B cell (primary cell): ENCODE measurements around the gene TEDC2. TPM values are rescaled to one million over a fixed set of nuclear protein-coding genes. Genes with fewer than 3 reads are reported as not detected.

Experiments
- ATAC-seq: fragments of 200-7000 bp; cut with Tn5 transposase; one replicate; pipeline ENCODE4 v1.10.0; 2021; ENCODE audit warnings: low read depth, mild to moderate bottlenecking, moderate number of reproducible peaks, moderate library complexity
- CTCF ChIA-PET: fragments of 350-600 bp; sonication (Branson Sonifier 250); formaldehyde crosslinking; loops from one replicate; lab custom pipeline; 2021; ENCODE audit warnings: antibody characterized with exemption, inconsistent platforms; lab: Charles Lee
- POLR2A ChIA-PET: fragments of 350-600 bp; sonication (Branson Sonifier 250); formaldehyde crosslinking; loops from one replicate; lab custom pipeline; 2021; ENCODE audit warnings: antibody characterized with exemption; lab: Charles Lee
- DNase-seq: peaks from one replicate; pipeline ENCODE4 v3.0.0; 2013
- H2AFZ ChIP-seq: 2 replicates; pipeline ENCODE4 v1.6.1; 2012; ENCODE audit warnings: mild to moderate bottlenecking, low read depth, low read length; ENCODE audit not compliant: insufficient read depth, poor library complexity, severe bottlenecking
- H3K27ac ChIP-seq, 2 donors: 1 replicate in 1 of 2; 2 replicates in 1 of 2; pipeline ENCODE4 v1.5.1; 2012 to 2013; ENCODE audit warnings: low read length in 2 of 2, mild to moderate bottlenecking in 2 of 2, moderate library complexity in 1 of 2
- H3K27me3 ChIP-seq, 4 experiments: fragments of 200-600 bp in 1 of 4; sonication (generic) in 1 of 4; replicated peaks in 1 of 4; 1 replicate in 2 of 4; 2 replicates in 2 of 4; pipeline versions ENCODE4 v1.6.1 to v1.7.0; 2013 to 2016; ENCODE audit warnings: low read length in 3 of 4, mild to moderate bottlenecking in 2 of 4, mixed read lengths in 1 of 4, moderate library complexity in 1 of 4; ENCODE audit not compliant: insufficient read depth in 4 of 4, control insufficient read depth in 3 of 4; ENCODE audit errors: control extremely low read depth in 1 of 4
- H3K36me3 ChIP-seq, 2 experiments: replicated peaks in 1 of 2; 1 replicate in 1 of 2; 2 replicates in 1 of 2; pipeline versions ENCODE4 v1.6.1 to v1.7.1; 2013; ENCODE audit warnings: low read length in 1 of 2; ENCODE audit not compliant: insufficient read depth in 2 of 2, control insufficient read depth in 1 of 2; ENCODE audit errors: control extremely low read depth in 1 of 2, extremely low read depth in 1 of 2
- H3K4me1 ChIP-seq, 2 donors: fragments of 200-600 bp in 1 of 2; sonication (generic) in 1 of 2; 1 replicate in 1 of 2; 2 replicates in 1 of 2; pipeline versions ENCODE4 v1.5.1 to v1.6.1; 2013 to 2017; ENCODE audit warnings: low read length in 2 of 2; ENCODE audit not compliant: control insufficient read depth in 2 of 2, insufficient read depth in 2 of 2
- H3K4me2 ChIP-seq: replicated peaks from 2 replicates; pipeline ENCODE3; 2012; ENCODE audit warnings: mild to moderate bottlenecking, low read depth, low read length; ENCODE audit not compliant: poor library complexity, severe bottlenecking
- H3K4me3 ChIP-seq, 5 experiments: fragments of 200-600 bp in 1 of 5; sonication (generic) in 1 of 5; 1 replicate in 3 of 5; 2 replicates in 2 of 5; pipeline versions ENCODE4 v1.5.1 to v1.7.0; 2011 to 2016; ENCODE audit warnings: low read length in 4 of 5, mild to moderate bottlenecking in 4 of 5, low read depth in 2 of 5, control low read depth in 1 of 5, moderate library complexity in 1 of 5; ENCODE audit not compliant: insufficient read depth in 1 of 5; ENCODE audit errors: control extremely low read depth in 1 of 5, extremely low read depth in 1 of 5
- H3K79me2 ChIP-seq: fragments of 200-600 bp; sonication (generic); one replicate; pipeline ENCODE4 v1.6.0; 2016; ENCODE audit warnings: low read length; ENCODE audit not compliant: control insufficient read depth, insufficient read depth
- H3K9ac ChIP-seq: fragments of 200-600 bp; sonication (generic); 2 replicates; pipeline ENCODE4 v1.6.1; 2017; ENCODE audit warnings: mild to moderate bottlenecking, low read length, moderate library complexity
- H3K9me3 ChIP-seq, 3 donors: one replicate each; pipeline versions ENCODE4 v1.6.1 to v1.7.1; 2013; ENCODE audit warnings: low read length in 2 of 3; ENCODE audit not compliant: control insufficient read depth in 2 of 3, insufficient read depth in 1 of 3; ENCODE audit errors: control extremely low read depth in 1 of 3
- H4K20me1 ChIP-seq: 2 replicates; pipeline ENCODE4 v1.6.0; 2012; ENCODE audit warnings: mild to moderate bottlenecking, low read length; ENCODE audit not compliant: insufficient read depth, control insufficient read depth, poor library complexity, severe bottlenecking
- H3K27ac Mint-ChIP-seq: one replicate; pipeline ENCODE4 v1.8.0; 2021; ENCODE audit warnings: mixed read lengths
- H3K27me3 Mint-ChIP-seq: one replicate; pipeline ENCODE4 v1.8.0; 2021; ENCODE audit warnings: mixed read lengths
- H3K4me1 Mint-ChIP-seq: one replicate; pipeline ENCODE4 v1.8.0; 2021; ENCODE audit warnings: mixed read lengths
- H3K4me3 Mint-ChIP-seq: one replicate; pipeline ENCODE4 v1.8.0; 2021; ENCODE audit warnings: mixed read lengths
- H3K9me3 Mint-ChIP-seq: one replicate; pipeline ENCODE4 v1.8.0; 2022; ENCODE audit warnings: mixed read lengths; ENCODE audit not compliant: insufficient read depth
- EZH2 ChIP-seq: IDR thresholded peaks from 2 replicates; pipeline ENCODE4 v1.6.1; 2012; ENCODE audit warnings: borderline replicate concordance, low read depth, mild to moderate bottlenecking, moderate library complexity, low read length; ENCODE audit not compliant: insufficient read depth, poor library complexity, severe bottlenecking
- WGBS: methylation state at CpG from one replicate; pipeline ENCODE4 v1.1.5; 2013; ENCODE audit warnings: missing lambda C conversion rate; ENCODE audit not compliant: insufficient coverage; 5-methylcytosine and 5-hydroxymethylcytosine counted together
- intact Hi-C: fragments of 100-400 bp; cut with micrococcal nuclease; formaldehyde crosslinking; loops from one replicate; pipeline ENCODE4 v1.10.0; 2022
- polyA plus RNA-seq: library from polyadenylated mRNA; depleted of rRNA; stranded (reverse); fragments of >200 nt; gene quantifications from 2 replicates; pipeline ENCODE4 v1.2.3, GENCODE V29; 2012
- total RNA-seq, 2 donors: library from RNA; stranded (reverse); fragments of 120-200 nt in 1 of 2; gene quantifications; 1 replicate in 1 of 2; 2 replicates in 1 of 2; pipeline versions ENCODE4 v1.2.3 to v1.2.4, GENCODE V29; 2013 to 2022
- TF ChIP-seq, protein P1 (sequence below): fragments of 200-600 bp; IDR thresholded peaks from one replicate; pipeline ENCODE4 v1.8.0; 2022; ENCODE audit warnings: antibody characterized with exemption, mild to moderate bottlenecking

TEDC2 gene
- total and polyA plus RNA-seq, 2 donors (not counting 1 experiment from before 2014, with no cell fraction given) = 1.1 to 2.9 TPM

DNA sequence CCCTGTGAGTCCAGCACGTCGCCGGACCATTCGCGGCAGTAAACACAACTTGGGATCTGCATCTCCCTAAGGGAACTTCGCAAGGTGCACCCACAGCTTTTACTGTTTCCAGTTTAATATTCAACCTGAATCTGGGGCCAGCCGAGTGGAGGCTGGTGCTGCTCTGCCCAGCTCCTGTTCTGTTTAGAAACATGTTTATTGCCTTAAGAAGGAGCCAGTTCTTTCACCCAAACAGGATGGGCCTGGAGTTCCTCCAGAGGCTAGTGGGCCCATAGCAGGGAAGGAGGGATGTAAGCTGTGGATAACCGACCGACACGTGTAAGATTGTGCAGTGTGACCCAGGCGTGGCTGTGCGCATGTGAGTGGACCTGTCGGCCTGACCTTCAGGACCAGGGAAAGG, 32.4 kb downstream of the TEDC2 start:
- H3K27me3 Mint-ChIP-seq = no peaks in the 10 kb centered on the region
- ChIA-PET POLR2A (no interaction called here), CTCF (no interaction called here)
- H3K9me3 ChIP-seq = no peaks in the 10 kb centered on the region
- no peak overlapping the region for H3K4me2 ChIP-seq
- no peak overlapping the region for H3K27ac ChIP-seq
- no peak for ATAC-seq
- peaks cover 8 to 9% of the 10 kb centered on the region in 2 donors for H3K4me1 ChIP-seq
- 98% methylated on average over 12 of the region's 13 CpGs for WGBS
- peaks cover 0 to 6% of the 10 kb centered on the region in 2 experiments for H3K36me3 ChIP-seq
- no peak overlapping the region for H3K27ac Mint-ChIP-seq
- peaks cover 6% of the 10 kb centered on the region for H3K4me1 Mint-ChIP-seq
- intact Hi-C loops = no loop called here
- H3K4me3 ChIP-seq = no peak overlapping the region
- no peak for DNase-seq
- no peak overlapping the region for H3K4me3 Mint-ChIP-seq
- H3K9me3 Mint-ChIP-seq = no peaks in the 10 kb centered on the region
- no peaks in the 10 kb centered on the region for H3K27me3 ChIP-seq
- H3K79me2 ChIP-seq = peaks cover 27% of the 10 kb centered on the region
- H2AFZ ChIP-seq = no peak overlapping the region
- no peak overlapping the region for H3K9ac ChIP-seq
- no peaks in the 10 kb centered on the region for H4K20me1 ChIP-seq
- TF ChIP-seq, protein P1, sequence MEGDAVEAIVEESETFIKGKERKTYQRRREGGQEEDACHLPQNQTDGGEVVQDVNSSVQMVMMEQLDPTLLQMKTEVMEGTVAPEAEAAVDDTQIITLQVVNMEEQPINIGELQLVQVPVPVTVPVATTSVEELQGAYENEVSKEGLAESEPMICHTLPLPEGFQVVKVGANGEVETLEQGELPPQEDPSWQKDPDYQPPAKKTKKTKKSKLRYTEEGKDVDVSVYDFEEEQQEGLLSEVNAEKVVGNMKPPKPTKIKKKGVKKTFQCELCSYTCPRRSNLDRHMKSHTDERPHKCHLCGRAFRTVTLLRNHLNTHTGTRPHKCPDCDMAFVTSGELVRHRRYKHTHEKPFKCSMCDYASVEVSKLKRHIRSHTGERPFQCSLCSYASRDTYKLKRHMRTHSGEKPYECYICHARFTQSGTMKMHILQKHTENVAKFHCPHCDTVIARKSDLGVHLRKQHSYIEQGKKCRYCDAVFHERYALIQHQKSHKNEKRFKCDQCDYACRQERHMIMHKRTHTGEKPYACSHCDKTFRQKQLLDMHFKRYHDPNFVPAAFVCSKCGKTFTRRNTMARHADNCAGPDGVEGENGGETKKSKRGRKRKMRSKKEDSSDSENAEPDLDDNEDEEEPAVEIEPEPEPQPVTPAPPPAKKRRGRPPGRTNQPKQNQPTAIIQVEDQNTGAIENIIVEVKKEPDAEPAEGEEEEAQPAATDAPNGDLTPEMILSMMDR = no peak
- TF ChIP-seq EZH2 = no peak

DNA sequence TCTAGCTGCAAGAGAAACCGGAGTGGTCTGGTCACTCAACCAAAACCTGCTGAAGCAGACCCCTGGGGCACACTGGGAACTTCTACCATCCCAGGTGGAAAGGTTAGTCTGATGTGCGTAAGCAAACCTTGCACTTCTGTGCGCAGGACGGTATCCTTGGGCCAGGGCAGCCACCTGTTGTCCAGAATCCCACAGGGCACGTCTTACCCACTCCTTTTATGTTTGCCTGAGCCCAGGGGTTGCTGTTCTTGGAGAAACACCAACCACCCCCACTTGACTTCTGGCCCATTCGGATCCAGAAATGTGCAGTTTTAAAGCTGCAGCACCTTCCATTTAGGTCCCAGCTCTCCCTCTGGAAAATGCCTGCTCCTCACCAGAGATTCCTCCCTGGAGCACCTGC, 33.7 kb downstream of the TEDC2 start:
- H3K9me3 ChIP-seq = no peaks in the 10 kb centered on the region
- H2AFZ ChIP-seq = no peak overlapping the region
- no peaks in the 10 kb centered on the region for H4K20me1 ChIP-seq
- no peaks in the 10 kb centered on the region for H3K27me3 ChIP-seq
- WGBS = 98% methylated on average over 6 of the region's 6 CpGs
- H3K9ac ChIP-seq = no peak overlapping the region
- H3K4me1 Mint-ChIP-seq = no peaks in the 10 kb centered on the region
- peaks cover 0 to 6% of the 10 kb centered on the region in 2 experiments for H3K36me3 ChIP-seq
- no peaks in the 10 kb centered on the region for H3K4me1 ChIP-seq
- no peak overlapping the region for H3K27ac Mint-ChIP-seq
- intact Hi-C loops = no loop called here
- no peak overlapping the region for H3K4me3 ChIP-seq
- H3K9me3 Mint-ChIP-seq = no peaks in the 10 kb centered on the region
- no peaks in the 10 kb centered on the region for H3K27me3 Mint-ChIP-seq
- H3K4me3 Mint-ChIP-seq = no peak overlapping the region
- DNase-seq (no peak), ATAC-seq (no peak)
- CTCF ChIA-PET = interaction anchor here (1.0 kb wide), 1 partner anchor 299 kb away, joined by 4 read pairs; no protein-coding TSS in a partner anchor
- TF ChIP-seq, protein P1 = no peak
- TF ChIP-seq EZH2 = no peak
- H3K27ac ChIP-seq = no peak overlapping the region
- POLR2A ChIA-PET = no interaction called here
- H3K4me2 ChIP-seq = no peak overlapping the region
- H3K79me2 ChIP-seq = peaks cover 16% of the 10 kb centered on the region
